ENCODE results near the gene SLC6A19. TPM values are rescaled to one million over a fixed set of nuclear protein-coding genes. Genes with fewer than 3 reads are reported as not detected.

The SLC6A19 gene
- total and polyA plus RNA-seq, 2 of the 4 experiments (the other 2 are of a cell fraction) = not detected

DNA sequence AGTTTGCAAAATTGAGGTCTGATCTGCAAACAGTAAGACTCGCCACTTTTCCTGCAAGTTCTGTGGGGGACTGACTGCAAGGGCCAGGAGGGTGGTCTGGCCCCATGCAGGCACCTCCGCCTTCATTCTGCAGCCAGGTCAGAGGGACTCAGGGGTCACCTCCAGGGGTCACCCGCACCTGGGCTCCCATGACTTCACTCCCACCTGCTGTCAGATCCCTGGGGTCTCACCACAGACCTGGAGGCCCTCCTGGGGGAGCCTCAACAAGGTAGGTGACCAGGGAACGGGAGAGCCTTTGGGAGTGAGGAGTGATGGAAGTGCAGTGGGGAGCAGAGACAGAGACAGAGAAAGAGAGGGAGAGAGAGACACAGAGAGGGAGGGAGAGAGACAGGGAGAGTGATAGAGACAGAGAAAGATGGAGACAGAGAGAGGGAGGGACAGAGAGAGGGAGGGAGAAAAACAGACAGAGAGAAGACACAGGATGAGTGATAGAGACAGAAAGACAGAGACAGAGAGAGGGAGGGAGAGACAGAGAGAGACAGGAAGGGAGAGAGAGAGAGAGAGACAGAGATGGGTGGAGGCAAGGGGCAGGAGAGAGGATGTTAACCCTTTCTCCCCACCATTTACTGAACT is 41.5 kb upstream of the SLC6A19 start:
- dilution Hi-C loops (cut with HindIII; ENCODE audit: low sequenced_read_pairs, unreplicated experiment) = no loop called here
- no peaks in the 10 kb centered on the region for H3K4me1 ChIP-seq (ENCODE audit: control insufficient read depth, insufficient read depth, low read length)

More for the DNA sequence above, 41.5 kb upstream of the SLC6A19 start:
- POLR2A ChIA-PET (ENCODE audit: unreplicated experiment) = no interaction called here
- peaks cover 42% of the 10 kb centered on the region; the same call in 1 of the 2 replicates for H3K27me3 ChIP-seq (ENCODE audit: control insufficient read depth, insufficient read depth, low read length)
- no peak overlapping the region for H3K14ac ChIP-seq (replicated peaks; ENCODE audit: low read depth, low read length)
- H3K4me3 ChIP-seq (ENCODE audit: insufficient read depth, low read depth, low read length) = no peak overlapping the region
- no peak overlapping the region for H2BK20ac ChIP-seq (ENCODE audit: low read depth, low read length)
- DNase-seq (no peak), ATAC-seq (ENCODE audit: low read depth) (no peak)
- H2BK5ac ChIP-seq (ENCODE audit: low read depth, low read length, poor library complexity, severe bottlenecking) = no peak overlapping the region
- CTCF ChIA-PET = no interaction called here
- no peak overlapping the region for H2BK15ac ChIP-seq (ENCODE audit: low read depth, low read length)
- in situ Hi-C loops (cut with MboI; ENCODE audit: low sequenced_read_pairs) = no loop called here
- no peak overlapping the region for H3K18ac ChIP-seq (ENCODE audit: low read depth, low read length)
- no peak overlapping the region for H4K5ac ChIP-seq (ENCODE audit: low read depth, low read length)
- no peak for TF ChIP-seq CHD1 (IDR thresholded peaks at IDR 0.05; ENCODE audit: low read depth, low read length)
- H3K79me1 ChIP-seq (ENCODE audit: low read depth in 1 of 2, low read length in 2 of 2) = no peaks in the 10 kb centered on the region
- H4K91ac ChIP-seq (ENCODE audit: insufficient read depth, low read depth, low read length) = no peak overlapping the region
- H2BK120ac ChIP-seq (ENCODE audit: low read depth, low read length) = no peak overlapping the region
- no peak overlapping the region for H2AK9ac ChIP-seq (replicated peaks; ENCODE audit: low read depth, low read length, poor library complexity)
- intact Hi-C loops (cut with micrococcal nuclease) = no loop called here
- H3K9me3 ChIP-seq (ENCODE audit: control insufficient read depth, insufficient read depth, low read length) = peaks cover 6% of the 10 kb centered on the region; the same call in 1 of the 2 replicates
- WGBS, 2 experiments (ENCODE audit: extremely low coverage in 2 of 2, insufficient read length in 1 of 2) = 33% methylated on average over 1 of the region's 4 CpGs; no CpG with 5 or more reads in 1 of the 2 experiments
- no peak overlapping the region for H2AK5ac ChIP-seq (ENCODE audit: low read depth, low read length)
- no peaks in the 10 kb centered on the region for H3K36me3 ChIP-seq (ENCODE audit: control insufficient read depth, insufficient read depth, low read length)
- BruUV-seq (replicated peaks) = no TSS peak
- no peak overlapping the region for H3K4me2 ChIP-seq (ENCODE audit: low read depth, low read length)
- H4K8ac ChIP-seq (ENCODE audit: low read depth in 2 of 2, low read length in 2 of 2) = no peak overlapping the region
- no peak overlapping the region for H3K4ac ChIP-seq (ENCODE audit: low read depth, low read length)
- no peaks in the 10 kb centered on the region for H4K20me1 ChIP-seq (ENCODE audit: insufficient read depth, low read length)
- H2AFZ ChIP-seq (replicated peaks; ENCODE audit: low read length, poor library complexity) = no peak overlapping the region
- H3K9me1 ChIP-seq (ENCODE audit: insufficient read depth, low read length) = no peaks in the 10 kb centered on the region; the same call in 1 of the 2 replicates
- H3K27ac ChIP-seq (ENCODE audit: insufficient read depth, low read length) = no peak overlapping the region
- no peak overlapping the region for H3K56ac ChIP-seq (ENCODE audit: extremely low read depth, insufficient read depth, low read length)
- H3K9ac ChIP-seq (ENCODE audit: low read depth, low read length) = no peak overlapping the region
- H3K23ac ChIP-seq (ENCODE audit: low read depth, low read length) = no peak overlapping the region

All from IMR-90 (cell line).